Adrenal gland (tissue), 12 donors: Measurements from ENCODE around the gene MAGEA3. TPM values are rescaled to one million over a fixed set of nuclear protein-coding genes. Genes with fewer than 3 reads are reported as not detected.
"Not testable (repeated sequence)": the region's sequence is repeated elsewhere in the genome, so short reads cannot be mapped to it uniquely, and the experiment has no call there.

ENCODE experiments used
- DNase-seq, 7 donors: peaks; one replicate each; pipeline ENCODE4 v3.0.0-alpha.2; 2019 to 2020
- H3K27ac ChIP-seq, 5 donors: fragments of 200-600 bp; sonication (generic) in 4 of 5; 1 replicate in 3 of 5; 2 replicates in 2 of 5; pipeline versions ENCODE4 v1.5.1 to v1.8.0; 2016 to 2020; ENCODE audit warnings: mild to moderate bottlenecking in 1 of 5
- H3K27me3 ChIP-seq: fragments of 200-600 bp; 2 replicates; pipeline ENCODE4 v1.8.0; 2021
- H3K36me3 ChIP-seq, 2 donors: fragments of 200-600 bp; replicated peaks in 1 of 2; 1 replicate in 1 of 2; 2 replicates in 1 of 2; pipeline versions ENCODE4 v1.5.1 to v1.8.0; 2018 to 2022
- H3K4me1 ChIP-seq, 2 donors: fragments of 200-600 bp; replicated peaks in 1 of 2; 1 replicate in 1 of 2; 2 replicates in 1 of 2; pipeline versions ENCODE4 v1.5.1 to v1.8.0; 2018 to 2021
- H3K4me3 ChIP-seq, 4 donors: fragments of 200-600 bp; sonication (generic) in 3 of 4; one replicate each; pipeline ENCODE4 v1.5.1; 2016 to 2018
- H3K9me3 ChIP-seq, 3 donors: fragments of 200-600 bp; sonication (generic) in 1 of 3; replicated peaks in 1 of 3; 1 replicate in 2 of 3; 2 replicates in 1 of 3; pipeline versions ENCODE4 v1.5.1 to v1.8.0; 2016 to 2021
- CTCF ChIP-seq, 6 experiments: fragments of 450-650 bp in 4 of 6; fragments of 200-600 bp in 2 of 6; sonication (generic) in 1 of 6; IDR thresholded peaks; 1 replicate in 5 of 6; 2 replicates in 1 of 6; pipeline versions ENCODE4 v1.5.1 to v1.8.0; 2016 to 2021; ENCODE audit warnings: antibody characterized with exemption in 6 of 6, mild to moderate bottlenecking in 2 of 6, moderate library complexity in 1 of 6
- POLR2A ChIP-seq, 2 donors: fragments of 450-650 bp; IDR thresholded peaks; one replicate each; pipeline ENCODE4 v1.6.1; 2017; ENCODE audit warnings: antibody characterized with exemption in 2 of 2, mild to moderate bottlenecking in 2 of 2, moderate library complexity in 1 of 2
- WGBS, 4 donors: extraction: QIAGEN DNeasy Blood & Tissue Kit in 2 of 4; methylation state at CpG; one replicate each; pipeline versions ENCODE4 v1.1.5 to v1.1.7; 2013 to 2017; 5-methylcytosine and 5-hydroxymethylcytosine counted together
- intact Hi-C, 2 donors: fragments of 100-400 bp; cut with DNase I; formaldehyde crosslinking; loops; one replicate each; pipeline versions ENCODE4 v1.14.1 to v1.15.0; 2022 to 2023
- polyA plus RNA-seq, 3 donors: library from polyadenylated mRNA; stranded (reverse); fragments of 200-250 nt in 2 of 3; fragments of 350-450 nt in 1 of 3; fragmentation: Illumina TruSeq in 1 of 3; extraction: RNeasy Lipid Tissue Mini Kit (QIAGEN cat#74804) in 1 of 3; gene quantifications; one replicate each; pipeline ENCODE4 v1.2.3, GENCODE V29; 2013 to 2014
- total RNA-seq, 9 donors: library from RNA; depleted of rRNA in 4 of 9; stranded (reverse); fragments of >200 nt in 4 of 9; fragments of 120-200 nt in 1 of 9; fragmentation: NEBNext Ultra II Directional in 1 of 9; extraction: Animal tissue kit (Norgen Biotek cat#: 25700) in 1 of 9; gene quantifications; one replicate each; pipeline versions ENCODE4 v1.1.0 to v1.2.4, GENCODE V29; 2013 to 2023
- donor health status: healthy with polysubstance abuse.
- donor health status: Bipolar disorder and iron deficiency.
- donor health status: DM: yes; HTN: yes; CAD: no.
- donor health status: DM: no; HTN: no; CAD: no.
- donor health status: DM: no; HTN: no; CAD: no.
- donor health status: DM: yes; HTN: yes; CAD: no.

Gene MAGEA3
- total and polyA plus RNA-seq, 12 donors, result 0.29 to 0.57 TPM; not detected in 10

DNA sequence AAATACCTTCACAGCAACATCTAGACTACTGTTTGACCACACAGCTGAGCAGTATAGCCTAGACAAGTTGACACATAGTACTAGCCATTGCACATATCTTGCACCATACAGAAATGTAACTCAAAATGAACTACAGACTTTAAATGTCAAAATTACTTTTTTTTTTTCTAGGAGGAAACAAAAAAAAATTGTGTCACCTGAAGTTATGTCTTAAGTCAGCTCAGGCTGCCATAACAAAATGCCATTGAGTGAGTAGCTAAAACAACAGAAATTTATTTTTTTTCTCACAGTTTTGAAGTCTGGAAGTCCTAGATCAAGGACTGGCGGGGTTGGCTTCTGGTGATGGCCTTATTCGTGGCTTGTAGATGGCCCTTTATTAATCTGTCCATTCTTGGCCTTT is 10.6 kb downstream of the MAGEA3 start, which contains the start of gene CSAG2:
Gene CSAG2, minus strand, starts transcription at position 101 of the 400 bp plus-strand sequence. CDS start 161 bp downstream, outside the sequence.
- H3K9me3 ChIP-seq, H3K4me3 ChIP-seq, H3K27ac ChIP-seq, H3K36me3 ChIP-seq, DNase-seq, intact Hi-C loops, H3K27me3 ChIP-seq, H3K4me1 ChIP-seq: not testable (repeated sequence)
- WGBS, 4 donors, result no CpG with 5 or more reads among the region's 2 CpGs

DNA sequence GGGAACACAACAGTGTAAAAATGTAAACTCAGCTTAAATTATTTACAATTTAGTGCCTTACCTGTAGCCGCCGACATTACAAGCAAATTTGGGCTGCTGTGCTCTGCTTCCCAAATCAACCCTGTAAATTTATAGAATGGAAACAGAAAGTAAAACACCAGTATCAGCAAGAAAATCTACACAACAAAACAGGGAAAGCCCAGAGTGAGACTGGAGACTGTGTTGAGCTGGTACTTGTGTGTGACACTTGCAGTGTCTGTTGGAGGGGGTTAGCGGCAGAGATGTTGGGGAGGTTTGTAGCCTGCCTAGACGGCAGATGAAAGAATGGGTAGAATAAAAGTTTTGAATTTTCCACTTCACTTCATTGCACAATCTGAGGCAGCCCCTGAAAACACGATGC is 14.6 kb downstream of the MAGEA3 start:
- H3K27me3 ChIP-seq, H3K9me3 ChIP-seq, DNase-seq, H3K27ac ChIP-seq, H3K36me3 ChIP-seq, intact Hi-C loops, H3K4me3 ChIP-seq, H3K4me1 ChIP-seq: not testable (repeated sequence)
- WGBS, 4 donors, result no CpG with 5 or more reads among the region's 5 CpGs

DNA sequence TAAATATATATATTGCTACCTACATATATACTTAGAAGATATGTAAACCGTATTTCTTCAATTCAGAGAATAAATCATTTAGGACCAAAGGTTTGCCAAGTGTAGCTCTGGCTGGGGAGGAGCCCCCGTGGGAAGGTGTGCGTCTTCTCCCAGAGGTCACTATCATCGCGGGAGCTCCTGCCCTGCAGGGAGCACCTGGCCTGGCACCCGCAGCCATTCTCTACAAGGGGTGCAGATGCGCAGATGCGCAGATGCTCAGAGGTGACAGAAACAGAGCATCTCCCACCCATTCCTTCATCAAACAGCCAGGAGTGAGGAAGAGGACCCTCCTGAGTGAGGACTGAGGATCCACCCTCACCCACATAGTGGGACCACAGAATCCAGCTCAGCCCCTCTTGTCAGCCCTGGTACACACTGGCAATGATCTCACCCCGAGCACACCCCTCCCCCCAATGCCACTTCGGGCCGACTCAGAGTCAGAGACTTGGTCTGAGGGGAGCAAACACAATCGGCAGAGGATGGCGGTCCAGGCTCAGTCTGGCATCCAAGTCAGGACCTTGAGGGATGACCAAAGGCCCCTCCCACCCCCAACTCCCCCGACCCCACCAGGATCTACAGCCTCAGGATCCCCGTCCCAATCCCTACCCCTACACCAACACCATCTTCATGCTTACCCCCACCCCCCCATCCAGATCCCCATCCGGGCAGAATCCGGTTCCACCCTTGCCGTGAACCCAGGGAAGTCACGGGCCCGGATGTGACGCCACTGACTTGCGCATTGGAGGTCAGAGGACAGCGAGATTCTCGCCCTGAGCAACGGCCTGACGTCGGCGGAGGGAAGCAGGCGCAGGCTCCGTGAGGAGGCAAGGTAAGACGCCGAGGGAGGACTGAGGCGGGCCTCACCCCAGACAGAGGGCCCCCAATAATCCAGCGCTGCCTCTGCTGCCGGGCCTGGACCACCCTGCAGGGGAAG is 15.5 kb downstream of the MAGEA3 start, which contains the start of gene MAGEA2B:
Gene MAGEA2B, plus strand, starts transcription at position 814 of the 973 bp plus-strand sequence. CDS start 2,479 bp downstream, outside the sequence.
- H3K36me3 ChIP-seq, H3K4me1 ChIP-seq, intact Hi-C loops, H3K27me3 ChIP-seq, H3K27ac ChIP-seq, H3K9me3 ChIP-seq, H3K4me3 ChIP-seq, DNase-seq: not testable (repeated sequence)
- WGBS, 4 donors, result no CpG with 5 or more reads among the region's 35 CpGs

DNA sequence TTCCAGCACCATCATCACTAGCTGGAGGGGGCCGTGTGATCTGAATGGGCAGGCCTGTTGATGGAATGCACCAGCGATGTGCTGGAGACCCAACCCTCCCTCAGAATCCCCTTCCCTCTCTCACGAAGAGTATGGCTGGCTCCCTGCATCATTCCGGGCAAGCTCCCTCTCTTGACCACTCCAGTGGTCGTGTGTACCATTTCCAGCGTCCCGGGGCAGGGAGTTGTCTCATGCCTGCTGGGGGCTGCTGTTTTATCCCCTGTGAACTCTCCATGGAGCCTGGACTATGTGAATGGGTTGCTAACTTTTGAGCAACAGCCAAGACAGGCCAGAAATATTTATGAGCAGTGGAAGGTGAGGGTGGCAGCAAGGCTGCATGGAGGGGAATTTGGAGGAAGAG is 26.8 kb downstream of the MAGEA3 start:
- WGBS, 4 donors, result 54 to 93% (median 67%) methylated on average over 3 to 7 of the region's 7 CpGs
- Histone ChIP-seq H3K4me1 (no peaks in the 10 kb centered on the region), H3K27me3 (no peaks in the 10 kb centered on the region), H3K27ac (no peak overlapping the region), H3K36me3 (no peaks in the 10 kb centered on the region), H3K9me3 (no peaks in the 10 kb centered on the region), H3K4me3 (no peak overlapping the region)
- TF ChIP-seq CTCF (IDR thresholded peaks at IDR 0.05) (no peak), POLR2A (IDR thresholded peaks at IDR 0.05) (no peak)
- intact Hi-C loops, result no loop called here
- no peak for DNase-seq

DNA sequence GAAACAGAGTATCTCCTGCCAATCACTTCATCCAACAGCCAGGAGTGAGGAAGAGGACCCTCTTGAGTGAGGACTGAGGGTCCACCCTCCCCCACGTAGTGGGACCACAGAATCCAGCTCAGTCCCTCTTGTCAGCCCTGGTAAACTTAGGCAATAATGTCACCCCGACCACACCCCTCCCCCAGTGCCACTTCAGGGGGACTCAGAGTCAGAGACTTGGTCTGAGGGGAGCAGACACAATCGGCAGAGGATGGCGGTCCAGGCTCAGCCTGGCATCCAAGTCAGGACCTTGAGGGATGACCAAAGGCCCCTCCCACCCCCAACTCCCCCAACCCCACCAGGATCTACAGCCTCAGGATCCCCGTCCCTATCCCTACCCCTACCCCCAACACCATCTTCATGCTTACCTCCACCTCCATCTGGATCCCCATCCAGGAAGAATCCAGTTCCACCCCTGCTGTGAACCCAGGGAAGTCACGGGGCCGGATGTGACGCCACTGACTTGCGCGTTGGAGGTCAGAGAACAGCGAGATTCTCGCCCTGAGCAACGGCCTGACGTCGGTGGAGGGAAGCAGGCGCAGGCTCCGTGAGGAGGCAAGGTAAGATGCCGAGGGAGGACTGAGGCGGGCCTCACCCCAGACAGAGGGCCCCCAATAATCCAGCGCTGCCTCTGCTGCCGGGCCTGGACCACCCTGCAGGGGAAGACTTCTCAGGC is 34.8 kb downstream of the MAGEA3 start, which contains the start of the genes CSAG1 and MAGEA12:
Gene CSAG1, minus strand, starts transcription at position 461 of the 715 bp plus-strand sequence. CDS start 1,261 bp downstream, outside the sequence.
Gene MAGEA12, plus strand, starts transcription at position 497 of the 715 bp plus-strand sequence. CDS start 2,405 bp downstream, outside the sequence.
- Histone ChIP-seq H3K27ac (no peak within 1 kb of the TSS), H3K4me1 (no peaks in the 10 kb centered on the region), H3K27me3 (no peaks in the 10 kb centered on the region), H3K9me3 (no peaks in the 10 kb centered on the region), H3K36me3 (no peaks in the 10 kb centered on the region), H3K4me3 (no peak within 1 kb of the TSS)
- intact Hi-C loops, result no loop called here
- no peak for DNase-seq
- WGBS, 4 donors, result 90 to 100% (median 91%) methylated on average over 1 to 19 of the region's 21 CpGs
- no peak for TF ChIP-seq POLR2A (IDR thresholded peaks at IDR 0.05)
- TF ChIP-seq CTCF (IDR thresholded peaks at IDR 0.05), result no peak

DNA sequence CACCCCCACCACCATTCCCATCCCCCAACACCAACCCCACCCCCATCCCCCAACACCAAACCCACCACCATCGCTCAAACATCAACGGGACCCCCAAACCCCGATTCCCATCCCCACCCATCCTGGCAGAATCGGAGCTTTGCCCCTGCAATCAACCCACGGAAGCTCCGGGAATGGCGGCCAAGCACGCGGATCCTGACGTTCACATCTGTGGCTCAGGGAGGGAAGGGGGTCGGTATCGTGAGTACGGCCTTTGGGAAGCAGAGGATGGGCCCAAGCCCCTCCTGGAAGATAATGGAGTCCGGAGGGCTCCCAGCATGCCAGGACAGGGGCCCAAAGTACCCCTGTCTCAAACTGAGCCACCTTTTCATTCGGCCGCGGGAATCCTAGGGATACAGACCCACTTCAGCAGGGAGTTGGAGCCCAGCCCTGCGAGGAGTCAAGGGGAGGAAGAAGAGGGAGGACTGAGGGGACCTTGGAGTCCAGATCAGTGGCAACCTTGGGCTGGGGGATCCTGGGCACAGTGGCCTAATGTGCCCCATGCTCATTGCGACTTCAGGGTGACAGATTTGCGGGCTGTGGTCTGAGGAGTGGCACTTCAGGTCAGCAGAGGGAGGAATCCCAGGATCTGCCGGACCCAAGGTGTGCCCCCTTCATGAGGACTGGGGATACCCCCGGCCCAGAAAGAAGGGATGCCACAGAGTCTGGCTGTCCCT is 35.7 kb downstream of the MAGEA3 start:
- H3K27ac ChIP-seq, H3K27me3 ChIP-seq, H3K4me3 ChIP-seq, H3K36me3 ChIP-seq, H3K9me3 ChIP-seq, DNase-seq, intact Hi-C loops, H3K4me1 ChIP-seq: not testable (repeated sequence)
- 85 to 89% (median 88%) methylated on average over 9 to 22 of the region's 22 CpGs; no CpG with 5 or more reads in 1 of the 4 donors for WGBS, 4 donors
